Urinary bladder (tissue), 4 donors: ENCODE measurements around the gene DEPDC1B. TPM values are rescaled to one million over a fixed set of nuclear protein-coding genes. Genes with fewer than 3 reads are reported as not detected.
"Not testable (repeated sequence)": the region's sequence is repeated elsewhere in the genome, so short reads cannot be mapped to it uniquely, and the experiment has no call there.

Source experiments
- DNase-seq: peaks from one replicate; pipeline ENCODE4 v3.0.0-alpha.2; 2015; ENCODE audit errors: extremely low spot score
- H3K27ac ChIP-seq: one replicate; pipeline ENCODE4 v1.5.1; 2013; ENCODE audit warnings: low read depth, mild to moderate bottlenecking, moderate library complexity
- H3K36me3 ChIP-seq: one replicate; pipeline ENCODE4 v1.6.1; 2013; ENCODE audit warnings: mild to moderate bottlenecking, moderate library complexity; ENCODE audit not compliant: insufficient read depth
- H3K4me1 ChIP-seq: one replicate; pipeline ENCODE4 v1.6.1; 2013; ENCODE audit warnings: mild to moderate bottlenecking, moderate library complexity; ENCODE audit not compliant: insufficient read depth
- H3K4me3 ChIP-seq: one replicate; pipeline ENCODE4 v1.5.1; 2013; ENCODE audit warnings: low read depth, low read length
- WGBS: extraction: QIAGEN DNeasy Blood & Tissue Kit; methylation state at CpG from one replicate; pipeline ENCODE4 v1.1.7; 2013; 5-methylcytosine and 5-hydroxymethylcytosine counted together
- polyA plus RNA-seq: library from polyadenylated mRNA; stranded (reverse); fragments of 200-250 nt; gene quantifications from one replicate; pipeline ENCODE4 v1.2.3, GENCODE V29; 2013
- total RNA-seq: library from RNA; depleted of rRNA; stranded (reverse); fragments of >200 nt; gene quantifications from one replicate; pipeline ENCODE4 v1.2.3, GENCODE V29; 2014
- donor health status: healthy with polysubstance abuse.
- donor health status: healthy.

The DEPDC1B gene
- total and polyA plus RNA-seq, 2 donors: 0.23 to 8.4 TPM

DNA sequence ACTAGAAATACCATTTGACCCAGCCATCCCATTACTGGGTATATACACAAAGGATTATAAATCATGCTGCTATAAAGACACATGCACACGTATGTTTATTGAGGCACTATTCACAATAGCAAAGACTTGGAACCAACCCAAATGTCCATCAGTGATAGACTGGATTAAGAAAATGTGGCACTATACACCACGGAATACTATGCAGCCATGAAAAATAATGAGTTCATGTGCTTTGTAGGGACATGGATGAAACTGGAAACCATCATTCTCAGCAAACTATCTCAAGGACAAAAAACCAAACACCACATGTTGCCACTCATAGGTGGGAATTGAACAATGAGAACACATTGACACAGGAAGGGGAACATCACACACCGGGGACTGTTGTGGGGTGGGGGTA is 79.2 kb downstream of the DEPDC1B start:
- 96% methylated on average over 3 of the region's 3 CpGs for WGBS
- H3K4me3 ChIP-seq, H3K4me1 ChIP-seq, DNase-seq, H3K27ac ChIP-seq, H3K36me3 ChIP-seq: not testable (repeated sequence)

DNA sequence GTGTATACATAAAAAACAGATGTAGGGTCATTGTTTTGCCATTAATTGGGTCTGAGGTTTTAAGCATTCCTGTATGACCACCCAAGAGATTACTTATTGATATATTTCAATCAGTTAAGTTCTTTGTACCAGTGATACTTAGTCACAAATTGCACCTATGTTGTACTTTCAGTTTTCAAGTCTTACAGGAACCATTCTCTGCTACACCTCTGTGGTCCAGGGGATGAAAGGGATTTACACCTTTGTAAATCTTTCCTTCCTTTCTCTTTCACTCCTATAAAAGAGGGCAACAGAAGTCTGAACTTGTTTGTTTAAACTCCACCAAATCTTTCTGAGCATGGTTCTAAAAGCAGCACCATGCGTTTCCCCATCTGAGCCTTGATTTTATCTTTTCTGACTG is 86.1 kb downstream of the DEPDC1B start:
- Histone ChIP-seq H3K27ac (no peak overlapping the region), H3K4me3 (no peak overlapping the region), H3K36me3 (no peaks in the 10 kb centered on the region), H3K4me1 (no peaks in the 10 kb centered on the region)
- no peak for DNase-seq
- 61% methylated on average over 1 of the region's 1 CpG for WGBS

DNA sequence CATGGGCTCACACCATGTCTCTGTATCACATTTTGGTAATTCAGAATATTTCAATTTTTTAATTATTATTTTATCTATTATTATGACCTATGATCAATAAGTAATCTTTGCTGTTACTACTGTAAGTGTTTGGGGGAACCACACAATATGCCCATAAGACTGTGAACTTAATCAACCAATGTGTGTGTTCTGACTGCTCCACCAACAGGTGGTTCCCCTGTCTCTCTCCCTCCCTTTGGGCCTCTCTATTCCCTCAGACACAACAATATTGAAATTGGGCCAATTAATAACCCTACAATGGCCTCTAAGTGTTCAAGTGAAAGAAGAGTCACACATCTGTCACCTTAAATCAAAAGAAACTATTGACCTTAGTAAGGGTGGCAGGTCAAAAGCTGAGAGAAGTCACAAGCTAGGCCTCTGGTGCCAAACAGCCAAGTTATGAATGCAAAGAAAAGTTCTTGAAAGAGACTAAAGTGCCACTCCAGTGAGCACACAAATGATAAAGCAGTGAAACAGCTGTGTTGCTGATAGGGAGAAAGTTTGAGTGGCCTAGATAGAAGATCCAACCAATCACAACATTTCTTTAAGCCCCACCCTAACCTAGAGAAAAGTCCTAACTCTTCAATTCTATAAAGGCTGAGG is 88.7 kb downstream of the DEPDC1B start:
- H3K27ac ChIP-seq: no peak overlapping the region
- no peak overlapping the region for H3K4me3 ChIP-seq
- H3K36me3 ChIP-seq: no peaks in the 10 kb centered on the region
- no peaks in the 10 kb centered on the region for H3K4me1 ChIP-seq
- DNase-seq: no peak

DNA sequence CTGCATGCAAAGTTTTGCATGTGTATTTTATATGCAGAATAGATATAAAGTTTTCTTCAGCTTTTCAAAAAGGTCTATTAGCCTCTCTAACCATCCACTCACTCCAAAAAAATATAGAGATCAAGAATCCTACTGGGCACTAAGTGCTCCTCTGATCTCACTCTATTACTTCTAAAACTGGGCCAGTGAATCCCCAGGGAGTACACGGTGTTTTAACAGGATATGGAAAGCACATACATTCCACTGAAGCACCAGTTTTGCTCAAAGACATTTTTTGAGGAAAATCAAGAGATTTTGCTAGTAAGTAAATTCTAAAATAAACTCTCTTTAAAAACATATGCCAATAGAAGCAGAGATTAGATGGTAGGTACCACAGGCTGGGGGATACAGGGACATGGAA is 95.2 kb downstream of the DEPDC1B start:
- DNase-seq: no peak
- Histone ChIP-seq H3K4me1 (no peaks in the 10 kb centered on the region), H3K27ac (no peak overlapping the region), H3K36me3 (no peaks in the 10 kb centered on the region), H3K4me3 (no peak overlapping the region)
- WGBS: 78% methylated on average over 1 of the region's 1 CpG

DNA sequence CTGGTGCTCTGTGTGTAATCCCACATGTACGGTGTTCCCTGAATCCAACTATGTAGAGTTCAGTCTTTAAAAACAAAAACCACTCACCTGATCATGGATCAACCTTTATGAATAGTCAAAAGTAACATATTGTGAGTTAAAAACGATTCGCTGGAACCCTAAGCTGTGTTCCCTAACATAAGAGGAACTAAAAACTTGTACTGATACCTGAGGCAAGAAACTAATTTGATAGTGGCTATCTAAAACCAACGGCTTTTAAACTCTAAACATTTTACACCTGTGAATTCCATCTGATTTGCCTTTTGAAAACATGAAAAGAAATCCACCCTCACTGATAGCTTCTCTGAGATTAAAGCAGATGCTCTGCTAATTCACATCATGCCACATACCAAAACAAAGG is 101.5 kb downstream of the DEPDC1B start:
- WGBS: 78% methylated on average over 4 of the region's 4 CpGs
- no peak for DNase-seq
- no peak overlapping the region for H3K27ac ChIP-seq
- no peaks in the 10 kb centered on the region for H3K4me1 ChIP-seq
- no peak overlapping the region for H3K4me3 ChIP-seq
- H3K36me3 ChIP-seq: no peaks in the 10 kb centered on the region

DNA sequence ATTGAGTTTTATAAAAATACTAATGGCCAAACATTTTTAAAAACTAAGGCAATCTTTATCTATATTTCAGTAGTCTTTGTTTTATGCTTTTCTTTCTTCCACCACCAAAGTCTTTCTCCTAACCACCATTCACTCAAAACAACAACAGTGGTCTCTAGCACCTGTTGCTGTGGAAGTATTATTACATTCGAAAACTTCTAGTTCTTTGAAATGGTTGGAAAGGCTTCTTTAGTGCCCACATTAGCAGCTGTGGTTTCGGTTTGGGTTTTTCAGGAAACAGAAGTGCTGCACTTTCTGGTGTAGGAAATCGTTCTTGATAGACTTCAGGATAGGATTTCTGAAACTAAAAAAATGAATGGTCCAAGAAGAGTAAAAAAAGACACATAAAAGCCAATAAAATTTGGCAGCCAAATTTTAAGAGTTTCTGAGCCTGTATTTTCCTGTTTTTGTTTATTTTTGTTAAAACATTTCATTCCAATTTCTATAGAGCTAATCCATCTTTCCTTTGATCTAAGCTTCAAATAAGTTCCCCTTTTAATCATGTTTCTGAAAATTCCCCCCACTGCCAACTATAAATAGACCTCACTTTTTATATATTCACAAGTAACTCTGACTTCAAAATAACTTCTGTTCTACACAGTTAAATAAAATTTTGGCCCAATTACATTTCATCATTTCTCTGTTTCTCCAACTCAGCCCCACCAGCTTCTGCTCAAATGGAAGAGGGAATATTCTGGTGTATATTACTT is 102.2 kb downstream of the DEPDC1B start:
- DNase-seq: no peak
- H3K36me3 ChIP-seq: no peaks in the 10 kb centered on the region
- H3K4me3 ChIP-seq: no peak overlapping the region
- 51% methylated on average over 3 of the region's 3 CpGs for WGBS
- no peak overlapping the region for H3K27ac ChIP-seq
- no peaks in the 10 kb centered on the region for H3K4me1 ChIP-seq

DNA sequence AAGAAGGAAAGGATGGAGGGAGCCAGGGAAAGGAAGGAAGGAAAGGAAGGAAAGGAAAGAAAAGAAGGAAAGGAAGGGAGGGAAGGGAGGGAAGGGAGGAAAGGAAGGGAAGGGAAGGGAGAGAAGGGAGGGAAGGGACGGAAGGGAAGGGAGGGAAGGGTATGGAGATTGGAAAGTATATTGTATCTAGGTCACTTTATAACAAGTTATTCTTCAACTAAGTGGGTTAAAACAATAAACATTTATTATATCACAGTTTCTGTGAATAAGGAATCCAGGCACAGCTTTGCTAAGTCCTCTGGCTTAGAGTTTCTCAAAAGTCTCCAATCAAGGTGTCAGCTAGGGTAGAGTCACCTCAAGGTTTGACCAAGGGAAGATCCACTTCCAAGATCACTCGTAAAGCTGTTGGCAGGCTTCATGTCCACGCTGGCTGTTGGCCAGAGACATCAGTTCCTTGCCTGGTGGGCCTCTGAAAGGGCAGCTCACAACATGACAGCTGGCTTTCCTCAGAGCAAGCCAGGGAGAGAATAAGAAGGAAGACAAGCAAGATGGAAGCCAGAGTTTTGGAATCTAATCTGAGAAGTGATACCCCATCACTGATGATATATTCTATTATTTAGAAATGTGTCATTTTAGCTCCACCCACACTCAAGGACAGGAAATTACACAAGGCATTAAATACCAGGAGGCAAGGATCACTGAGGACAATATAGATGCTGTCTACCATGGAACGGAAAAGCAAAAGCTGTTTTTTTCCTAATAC is 105.1 kb downstream of the DEPDC1B start:
- no peak for DNase-seq
- 63% methylated on average over 4 of the region's 4 CpGs for WGBS
- Histone ChIP-seq H3K36me3 (no peaks in the 10 kb centered on the region), H3K4me3 (no peak overlapping the region), H3K4me1 (no peaks in the 10 kb centered on the region), H3K27ac (no peak overlapping the region)

DNA sequence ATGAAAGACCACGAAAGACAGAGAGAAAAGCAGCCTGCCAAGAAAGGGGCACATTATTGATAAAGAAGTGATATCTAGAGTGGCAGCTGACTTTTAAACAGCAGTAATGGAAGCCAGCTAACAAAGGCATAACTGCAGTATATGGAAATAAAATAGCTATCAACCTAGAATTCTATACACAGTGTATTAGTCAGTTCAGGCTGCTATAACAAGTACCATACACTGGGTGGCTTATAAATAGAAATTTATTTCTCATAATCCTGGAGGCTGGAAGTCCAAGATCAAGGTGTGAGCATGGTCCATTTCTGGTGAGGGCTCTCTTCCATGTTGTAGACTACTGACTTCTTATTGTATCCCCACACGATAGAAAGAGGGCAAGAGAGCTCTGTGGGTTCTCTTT is 109.8 kb downstream of the DEPDC1B start:
- no peaks in the 10 kb centered on the region for H3K4me1 ChIP-seq
- WGBS: 95% methylated on average over 2 of the region's 2 CpGs
- no peaks in the 10 kb centered on the region for H3K36me3 ChIP-seq
- H3K27ac ChIP-seq: no peak overlapping the region
- no peak for DNase-seq
- no peak overlapping the region for H3K4me3 ChIP-seq

DNA sequence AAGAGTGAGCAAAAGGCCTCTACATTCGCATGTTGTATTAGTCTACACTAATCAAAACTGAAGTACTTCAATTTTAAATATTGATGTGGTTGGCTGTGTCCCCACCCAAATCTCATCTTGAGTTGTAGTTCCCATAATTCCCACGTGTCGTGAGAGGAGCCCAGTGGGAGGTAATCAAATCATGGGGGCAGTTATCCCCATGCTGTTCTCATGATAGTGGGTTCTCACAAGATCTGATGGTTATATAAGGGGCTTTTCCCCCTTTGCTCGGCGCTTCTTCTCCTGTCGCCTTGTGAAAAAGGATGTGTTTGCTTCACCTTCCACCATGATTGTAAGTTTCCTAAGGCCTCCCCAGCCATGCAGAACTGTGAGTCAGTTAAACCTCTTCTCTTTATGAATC is 112.7 kb downstream of the DEPDC1B start:
- not testable (repeated sequence) for H3K4me1 ChIP-seq, H3K27ac ChIP-seq, H3K4me3 ChIP-seq, DNase-seq, H3K36me3 ChIP-seq
- 95% methylated on average over 6 of the region's 6 CpGs for WGBS

DNA sequence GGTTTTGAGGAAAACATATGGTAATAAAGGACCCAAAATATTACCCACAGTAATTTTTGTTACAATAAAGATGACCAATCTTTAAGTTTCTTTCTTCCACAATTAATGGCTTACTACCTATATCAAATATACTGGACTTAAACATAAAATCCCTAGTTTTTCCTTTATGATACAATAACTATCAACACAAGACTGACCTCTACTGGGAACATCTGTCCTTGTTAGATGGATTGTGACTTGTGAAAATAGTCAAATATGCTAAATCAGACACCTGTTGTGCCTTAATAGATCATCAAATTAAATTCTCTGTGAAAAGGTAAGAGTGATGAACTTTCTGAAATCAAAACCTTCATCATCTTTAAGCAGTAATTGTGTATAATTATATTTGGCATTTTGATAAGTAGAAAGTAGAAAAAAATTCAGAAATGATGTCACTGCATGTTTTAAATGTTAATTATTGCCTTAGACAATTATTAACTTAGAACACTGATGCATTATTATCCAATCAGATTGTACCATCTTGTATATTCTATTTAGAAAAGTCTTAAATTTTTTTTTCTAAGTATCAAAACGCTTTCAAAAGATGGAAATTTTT is 113.6 kb downstream of the DEPDC1B start:
- H3K27ac ChIP-seq: no peak overlapping the region
- WGBS: 96% methylated on average over 1 of the region's 1 CpG
- peak; percentile 1 for DNase-seq
- H3K4me3 ChIP-seq: no peak overlapping the region
- H3K36me3 ChIP-seq: no peaks in the 10 kb centered on the region
- H3K4me1 ChIP-seq: no peaks in the 10 kb centered on the region

DNA sequence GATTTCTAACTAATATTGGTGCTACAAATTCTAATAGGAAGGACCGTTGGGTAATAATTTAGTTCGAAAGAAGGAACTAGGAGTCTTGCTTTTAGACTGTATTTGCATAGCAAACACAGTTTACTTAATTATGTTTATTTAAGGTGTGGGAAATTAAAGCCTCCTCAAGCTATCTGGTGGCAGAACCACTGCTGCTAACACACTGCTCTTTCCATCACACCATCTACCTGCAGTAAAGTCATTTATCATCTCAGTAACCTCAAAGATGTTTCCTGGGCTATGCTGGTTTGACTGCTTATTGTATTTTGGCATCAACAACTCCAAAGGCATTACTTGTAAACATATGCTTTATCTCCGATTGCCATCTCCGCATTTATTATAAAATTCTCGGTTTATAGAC is 114.3 kb downstream of the DEPDC1B start:
- Histone ChIP-seq H3K36me3 (no peaks in the 10 kb centered on the region), H3K4me1 (no peaks in the 10 kb centered on the region), H3K4me3 (no peak overlapping the region), H3K27ac (no peak overlapping the region)
- DNase-seq: no peak
- 67% methylated on average over 5 of the region's 5 CpGs for WGBS

DNA sequence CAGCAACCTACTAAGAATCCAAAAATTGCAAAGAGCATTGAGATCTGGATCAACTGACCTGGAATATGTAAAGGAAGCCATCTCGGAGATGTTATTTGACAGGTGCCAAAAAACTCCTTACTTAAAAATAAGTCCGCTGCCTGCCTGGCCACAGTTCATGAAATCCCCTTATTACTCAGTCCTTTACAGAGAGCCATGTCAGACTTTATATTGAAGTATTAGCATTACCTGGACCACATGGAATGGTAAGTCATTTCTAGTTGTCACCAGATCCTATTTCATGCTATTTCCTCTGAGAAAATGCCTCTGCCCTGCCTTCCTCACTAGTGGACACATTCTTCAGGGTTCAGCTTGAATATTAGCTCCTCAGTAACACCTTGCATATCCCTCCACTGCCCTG is 115.7 kb downstream of the DEPDC1B start:
- H3K27ac ChIP-seq: no peak overlapping the region

DNA sequence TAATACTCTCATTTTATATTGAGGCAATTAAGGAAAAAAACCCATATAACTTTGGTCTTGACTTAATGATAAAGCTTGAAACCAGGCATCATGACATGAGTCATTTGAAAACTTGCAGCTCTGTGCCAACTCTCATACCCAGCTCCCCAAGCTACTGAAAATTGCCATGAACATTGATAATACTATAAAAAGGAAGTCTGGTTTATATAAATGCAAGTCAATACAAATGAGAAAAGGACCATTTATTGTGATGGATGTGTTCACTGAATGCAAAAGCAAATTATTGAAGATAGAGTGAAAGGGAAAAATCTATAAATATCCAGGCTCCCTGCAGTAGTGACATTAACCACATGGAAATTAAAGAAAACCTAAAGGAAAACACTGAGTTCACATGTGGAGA is 116.3 kb downstream of the DEPDC1B start:
- no peak for DNase-seq

More for the DNA sequence above, 115.7 kb downstream of the DEPDC1B start:
- no peak for DNase-seq
- Histone ChIP-seq H3K4me1 (no peaks in the 10 kb centered on the region), H3K4me3 (no peak overlapping the region), H3K36me3 (no peaks in the 10 kb centered on the region)
- WGBS: 98% methylated on average over 2 of the region's 2 CpGs

DNA sequence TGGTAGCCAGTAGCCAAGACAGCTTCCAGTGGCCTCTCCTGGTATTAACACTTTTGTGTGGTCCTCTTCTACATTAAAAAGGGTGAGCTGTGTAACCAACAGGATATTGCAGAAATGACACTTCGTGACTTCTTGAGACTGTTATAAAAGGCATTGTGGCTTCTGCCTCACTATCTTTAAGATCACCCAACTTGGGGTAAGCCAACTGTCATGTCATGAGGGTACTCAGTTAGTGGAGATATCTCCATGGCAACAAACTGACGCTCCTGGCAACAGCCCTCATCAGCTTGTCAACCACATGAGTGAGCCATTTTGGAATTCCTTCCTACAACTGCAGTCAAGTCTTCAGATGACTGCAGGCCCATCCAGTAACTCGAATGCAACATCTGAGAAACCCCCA is 121.7 kb downstream of the DEPDC1B start:
- Histone ChIP-seq H3K36me3 (no peaks in the 10 kb centered on the region), H3K27ac (no peak overlapping the region), H3K4me3 (no peak overlapping the region), H3K4me1 (no peaks in the 10 kb centered on the region)
- 88% methylated on average over 3 of the region's 3 CpGs for WGBS
- no peak for DNase-seq

More for the DNA sequence above, 116.3 kb downstream of the DEPDC1B start:
- no peaks in the 10 kb centered on the region for H3K4me1 ChIP-seq
- H3K4me3 ChIP-seq: no peak overlapping the region
- no peaks in the 10 kb centered on the region for H3K36me3 ChIP-seq
- no peak overlapping the region for H3K27ac ChIP-seq
